Naive thymus-derived CD8-positive, alpha-beta T cell (primary cell): Measurements from ENCODE around the gene TMEM132E. TPM values are rescaled to one million over a fixed set of nuclear protein-coding genes. Genes with fewer than 3 reads are reported as not detected.

ENCODE experiments used
- ATAC-seq, 2 donors: fragments of 150-1000 bp; cut with Tn5 transposase in 1 of 2; sonication (Bioruptor Pico), chemical (Tn5 transposase) in 1 of 2; 1 replicate in 1 of 2; 2 replicates in 1 of 2; pipeline ENCODE4 v1.10.0; 2021; ENCODE audit warnings: mild to moderate bottlenecking in 2 of 2, moderate library complexity in 2 of 2
- POLR2A ChIA-PET: fragments of 350-600 bp; sonication (Branson Sonifier 250); formaldehyde crosslinking; loops from one replicate; lab custom pipeline; 2021; ENCODE audit warnings: antibody characterized with exemption; lab: Charles Lee
- DNase-seq, 10 donors: peaks; one replicate each; pipeline versions ENCODE4 v3.0.0 to v3.0.0-alpha.2; 2020 to 2022
- H3K27ac Mint-ChIP-seq, 10 donors: one replicate each; pipeline ENCODE4 v1.8.0; 2020 to 2022; ENCODE audit warnings: mild to moderate bottlenecking in 10 of 10, mixed read lengths in 10 of 10, moderate library complexity in 4 of 10, inconsistent platforms in 1 of 10
- H3K27me3 Mint-ChIP-seq, 5 donors: one replicate each; pipeline ENCODE4 v1.8.0; 2021 to 2022; ENCODE audit warnings: mixed read lengths in 5 of 5
- H3K36me3 Mint-ChIP-seq, 3 donors: one replicate each; pipeline ENCODE4 v1.8.0; 2020 to 2022; ENCODE audit warnings: mixed read lengths in 3 of 3, mild to moderate bottlenecking in 2 of 3, inconsistent platforms in 1 of 3
- H3K4me1 Mint-ChIP-seq, 4 donors: one replicate each; pipeline ENCODE4 v1.8.0; 2021 to 2022; ENCODE audit warnings: mixed read lengths in 4 of 4
- H3K4me3 Mint-ChIP-seq, 10 donors: one replicate each; pipeline ENCODE4 v1.8.0; 2020 to 2022; ENCODE audit warnings: mild to moderate bottlenecking in 10 of 10, mixed read lengths in 10 of 10, moderate library complexity in 6 of 10, inconsistent platforms in 1 of 10
- H3K9me3 Mint-ChIP-seq, 9 donors: one replicate each; pipeline ENCODE4 v1.8.0; 2020 to 2022; ENCODE audit warnings: mixed read lengths in 9 of 9, mild to moderate bottlenecking in 3 of 9, inconsistent platforms in 1 of 9, moderate library complexity in 1 of 9
- polyA plus RNA-seq, 3 donors: library from polyadenylated mRNA; unstranded; fragments of 300-500 nt; fragmentation: Illumina TruSeq; gene quantifications; one replicate each; pipeline ENCODE4 v1.2.3, GENCODE V29; 2021
- total RNA-seq, 8 experiments: library from RNA in 2 of 8; stranded (reverse) in 2 of 8; gene quantifications; one replicate each; pipeline ENCODE4 v1.2.3 and lab custom pipeline; 2021 to 2026

Gene TMEM132E
- total and polyA plus RNA-seq, 5 experiments from 2014 or later = 0.19 to 0.60 (median 0.49) TPM

- H3K27ac Mint-ChIP-seq = peak overlapping the region in 1 of 10 donors; percentile 5
- ATAC-seq (no peak), DNase-seq (no peak)
- peaks cover 26 to 72% (median 44%) of the 10 kb centered on the region in 5 donors for H3K27me3 Mint-ChIP-seq
- POLR2A ChIA-PET = no interaction called here
- no peak overlapping the region for H3K4me3 Mint-ChIP-seq
- H3K9me3 Mint-ChIP-seq = no peaks in the 10 kb centered on the region
- H3K4me1 Mint-ChIP-seq = peaks cover 0 to 6% (median 0%) of the 10 kb centered on the region in 4 donors
- H3K36me3 Mint-ChIP-seq = no peaks in the 10 kb centered on the region
Observed at GRCh38 chr17:34588266-34588665, 8.9 kb downstream of the TMEM132E start.

- no peak for DNase-seq
- H3K27ac Mint-ChIP-seq = no peak overlapping the region
- peaks cover 0 to 6% (median 0%) of the 10 kb centered on the region in 4 donors for H3K4me1 Mint-ChIP-seq
- H3K27me3 Mint-ChIP-seq = peaks cover 21 to 72% (median 41%) of the 10 kb centered on the region in 5 donors
- H3K36me3 Mint-ChIP-seq = no peaks in the 10 kb centered on the region
- H3K9me3 Mint-ChIP-seq = no peaks in the 10 kb centered on the region
- no peak overlapping the region for H3K4me3 Mint-ChIP-seq
- ATAC-seq = no peak
- POLR2A ChIA-PET = no interaction called here
Observed at GRCh38 chr17:34589120-34589965, 10.0 kb downstream of the TMEM132E start.

GRCh38 chr17:34592002-34592401 lies 12.6 kb downstream of the TMEM132E start:
- Mint-ChIP-seq H3K36me3 (no peaks in the 10 kb centered on the region), H3K27ac (peak overlapping the region in 1 of 10 donors; percentile 35), H3K4me1 (peaks cover 0 to 2% (median 0%) of the 10 kb centered on the region in 4 donors), H3K9me3 (no peaks in the 10 kb centered on the region), H3K4me3 (no peak overlapping the region), H3K27me3 (peaks cover 19 to 61% (median 47%) of the 10 kb centered on the region in 5 donors)
- no peak for DNase-seq
- no peak for ATAC-seq
- POLR2A ChIA-PET = no interaction called here

- Mint-ChIP-seq H3K36me3 (no peaks in the 10 kb centered on the region), H3K27ac (no peak overlapping the region), H3K4me1 (peaks cover 0 to 2% (median 0%) of the 10 kb centered on the region in 4 donors), H3K9me3 (no peaks in the 10 kb centered on the region), H3K4me3 (no peak overlapping the region), H3K27me3 (peaks cover 9 to 36% (median 22%) of the 10 kb centered on the region in 5 donors)
- POLR2A ChIA-PET = no interaction called here
- ATAC-seq (no peak), DNase-seq (no peak)
Observed at GRCh38 chr17:34596920-34597319, 17.5 kb downstream of the TMEM132E start.

GRCh38 chr17:34598161-34598776 lies 18.9 kb downstream of the TMEM132E start:
- peak overlapping the region in 1 of 10 donors; percentile 31 for H3K27ac Mint-ChIP-seq
- no peaks in the 10 kb centered on the region for H3K36me3 Mint-ChIP-seq
- H3K27me3 Mint-ChIP-seq = peaks cover 6 to 41% (median 22%) of the 10 kb centered on the region in 5 donors
- H3K4me1 Mint-ChIP-seq = peaks cover 0 to 3% (median 0%) of the 10 kb centered on the region in 4 donors
- ATAC-seq (no peak), DNase-seq (no peak)
- H3K4me3 Mint-ChIP-seq = no peak overlapping the region
- no peaks in the 10 kb centered on the region for H3K9me3 Mint-ChIP-seq
- POLR2A ChIA-PET = no interaction called here

- Mint-ChIP-seq H3K36me3 (no peaks in the 10 kb centered on the region), H3K4me3 (no peak overlapping the region), H3K9me3 (no peaks in the 10 kb centered on the region), H3K27ac (no peak overlapping the region), H3K27me3 (peaks cover 2 to 37% (median 17%) of the 10 kb centered on the region in 5 donors), H3K4me1 (peaks cover 0 to 3% (median 0%) of the 10 kb centered on the region in 4 donors)
- ATAC-seq (no peak), DNase-seq (no peak)
- POLR2A ChIA-PET = no interaction called here
Observed at GRCh38 chr17:34601416-34601815, 22.0 kb downstream of the TMEM132E start.

- H3K27ac Mint-ChIP-seq = no peak overlapping the region
- POLR2A ChIA-PET = no interaction called here
- H3K9me3 Mint-ChIP-seq = no peaks in the 10 kb centered on the region
- peaks cover 3 to 60% (median 33%) of the 10 kb centered on the region in 5 donors for H3K27me3 Mint-ChIP-seq
- no peak for ATAC-seq
- H3K4me3 Mint-ChIP-seq = no peak overlapping the region
- H3K36me3 Mint-ChIP-seq = no peaks in the 10 kb centered on the region
- no peak for DNase-seq
- peaks cover 0 to 2% (median under 1%) of the 10 kb centered on the region in 4 donors for H3K4me1 Mint-ChIP-seq
Observed at GRCh38 chr17:34603974-34604373, 24.6 kb downstream of the TMEM132E start.

GRCh38 chr17:34606763-34607162 lies 27.4 kb downstream of the TMEM132E start:
- Mint-ChIP-seq H3K27me3 (peaks cover 20 to 79% (median 53%) of the 10 kb centered on the region in 5 donors), H3K36me3 (no peaks in the 10 kb centered on the region), H3K27ac (peak overlapping the region in 1 of 10 donors; percentile 37), H3K4me3 (no peak overlapping the region), H3K9me3 (peaks cover 0 to 1% (median 0%) of the 10 kb centered on the region in 9 donors), H3K4me1 (peaks cover 0 to 6% (median 2%) of the 10 kb centered on the region in 4 donors)
- no peak for ATAC-seq
- no peak for DNase-seq
- POLR2A ChIA-PET = no interaction called here

- POLR2A ChIA-PET = no interaction called here
- ATAC-seq = no peak
Observed at GRCh38 chr17:34607917-34608316, 28.5 kb downstream of the TMEM132E start.

GRCh38 chr17:34609210-34609609 lies 29.8 kb downstream of the TMEM132E start:
- Mint-ChIP-seq H3K27me3 (peaks cover 20 to 77% (median 56%) of the 10 kb centered on the region in 5 donors), H3K9me3 (peaks cover 0 to 4% (median 0%) of the 10 kb centered on the region in 9 donors), H3K4me1 (peaks cover 0 to 6% (median 2%) of the 10 kb centered on the region in 4 donors), H3K4me3 (no peak overlapping the region), H3K27ac (no peak overlapping the region), H3K36me3 (no peaks in the 10 kb centered on the region)
- POLR2A ChIA-PET = no interaction called here
- no peak for ATAC-seq
- no peak for DNase-seq

More at GRCh38 chr17:34607917-34608316, 28.5 kb downstream of the TMEM132E start:
- Mint-ChIP-seq H3K36me3 (no peaks in the 10 kb centered on the region), H3K27me3 (peaks cover 20 to 77% (median 48%) of the 10 kb centered on the region in 5 donors), H3K9me3 (peaks cover 0 to 2% (median 0%) of the 10 kb centered on the region in 9 donors), H3K4me1 (peaks cover 0 to 6% (median under 1%) of the 10 kb centered on the region in 4 donors), H3K4me3 (no peak overlapping the region), H3K27ac (no peak overlapping the region)
- DNase-seq = no peak

- no peak overlapping the region for H3K27ac Mint-ChIP-seq
- H3K4me3 Mint-ChIP-seq = no peak overlapping the region
- H3K36me3 Mint-ChIP-seq = no peaks in the 10 kb centered on the region
- peaks cover 21 to 79% (median 60%) of the 10 kb centered on the region in 5 donors for H3K27me3 Mint-ChIP-seq
- POLR2A ChIA-PET = no interaction called here
- no peak for DNase-seq
- ATAC-seq = no peak
- H3K4me1 Mint-ChIP-seq = peaks cover 0 to 6% (median 2%) of the 10 kb centered on the region in 4 donors
- H3K9me3 Mint-ChIP-seq = peaks cover 0 to 4% (median 0%) of the 10 kb centered on the region in 9 donors
Observed at GRCh38 chr17:34610039-34610438, 30.7 kb downstream of the TMEM132E start.

- H3K27me3 Mint-ChIP-seq = peaks cover 21 to 84% (median 64%) of the 10 kb centered on the region in 5 donors
- H3K36me3 Mint-ChIP-seq = no peaks in the 10 kb centered on the region
- ATAC-seq = no peak
- H3K27ac Mint-ChIP-seq = no peak overlapping the region
- DNase-seq = no peak
- H3K4me3 Mint-ChIP-seq = no peak overlapping the region
- POLR2A ChIA-PET = no interaction called here
- H3K4me1 Mint-ChIP-seq = peaks cover 0 to 6% (median 2%) of the 10 kb centered on the region in 4 donors
- H3K9me3 Mint-ChIP-seq = peaks cover 0 to 4% (median 0%) of the 10 kb centered on the region in 9 donors
Observed at GRCh38 chr17:34610506-34610905, 31.1 kb downstream of the TMEM132E start.
